Natural killer cell (primary cell): Measurements from ENCODE around the gene SLC35E3. TPM values are rescaled to one million over a fixed set of nuclear protein-coding genes. Genes with fewer than 3 reads are reported as not detected.
"Not testable (repeated sequence)": the region's sequence is repeated elsewhere in the genome, so short reads cannot be mapped to it uniquely, and the experiment has no call there.

Source experiments
- ATAC-seq, 3 donors: fragments of 150-1000 bp in 2 of 3; fragments of 200-7000 bp in 1 of 3; cut with Tn5 transposase; 1 replicate in 1 of 3; 2 replicates in 2 of 3; pipeline ENCODE4 v1.10.0; 2021; ENCODE audit warnings: mild to moderate bottlenecking in 2 of 3, moderate library complexity in 2 of 3
- DNase-seq, 2 donors: peaks; one replicate each; pipeline versions ENCODE4 v3.0.0 to v3.0.0-alpha.2; 2013 to 2021; ENCODE audit warnings: mixed read lengths in 1 of 2
- H3K27ac ChIP-seq: one replicate; pipeline ENCODE4 v1.5.1; 2013; ENCODE audit warnings: mild to moderate bottlenecking, low read length
- H3K27me3 ChIP-seq: one replicate; pipeline ENCODE4 v1.6.1; 2013; ENCODE audit warnings: low read length; ENCODE audit not compliant: control insufficient read depth, insufficient read depth
- H3K36me3 ChIP-seq: one replicate; pipeline ENCODE4 v1.6.1; 2013; ENCODE audit warnings: low read length; ENCODE audit not compliant: control insufficient read depth, insufficient read depth
- H3K4me1 ChIP-seq: one replicate; pipeline ENCODE4 v1.6.1; 2013; ENCODE audit warnings: low read length; ENCODE audit not compliant: control insufficient read depth, insufficient read depth
- H3K4me3 ChIP-seq: one replicate; pipeline ENCODE4 v1.5.1; 2013; ENCODE audit warnings: low read length
- H3K9me3 ChIP-seq: one replicate; pipeline ENCODE4 v1.6.1; 2013; ENCODE audit warnings: low read length; ENCODE audit not compliant: control insufficient read depth, insufficient read depth
- H3K27ac Mint-ChIP-seq, 2 donors: one replicate each; pipeline ENCODE4 v1.8.0; 2022; ENCODE audit warnings: mild to moderate bottlenecking in 2 of 2, mixed read lengths in 2 of 2, moderate library complexity in 1 of 2
- H3K27me3 Mint-ChIP-seq, 2 donors: one replicate each; pipeline ENCODE4 v1.8.0; 2022; ENCODE audit warnings: low read depth in 2 of 2, mixed read lengths in 2 of 2
- H3K36me3 Mint-ChIP-seq: one replicate; pipeline ENCODE4 v1.8.0; 2022; ENCODE audit warnings: mixed read lengths
- H3K4me1 Mint-ChIP-seq, 2 donors: one replicate each; pipeline ENCODE4 v1.8.0; 2022; ENCODE audit warnings: mixed read lengths in 2 of 2
- H3K4me3 Mint-ChIP-seq: one replicate; pipeline ENCODE4 v1.8.0; 2022; ENCODE audit warnings: mild to moderate bottlenecking, moderate library complexity, mixed read lengths
- H3K9me3 Mint-ChIP-seq, 2 donors: one replicate each; pipeline ENCODE4 v1.8.0; 2022; ENCODE audit warnings: mixed read lengths in 2 of 2
- WGBS: methylation state at CpG from one replicate; pipeline ENCODE4 v1.1.7; 2013; ENCODE audit warnings: missing lambda C conversion rate; ENCODE audit not compliant: insufficient coverage; 5-methylcytosine and 5-hydroxymethylcytosine counted together
- intact Hi-C: fragments of 100-400 bp; cut with micrococcal nuclease; formaldehyde crosslinking; loops from one replicate; pipeline ENCODE4 v1.14.2; 2022
- total RNA-seq, 4 donors: library from RNA; stranded (reverse); fragments of 120-200 nt in 1 of 4; gene quantifications; one replicate each; pipeline versions ENCODE4 v1.2.3 to v1.2.4, GENCODE V29; 2013 to 2022
- TF ChIP-seq, protein P1 (sequence below): fragments of 200-600 bp; IDR thresholded peaks from one replicate; pipeline ENCODE4 v1.8.0; 2022; ENCODE audit warnings: antibody characterized with exemption

Gene SLC35E3
- total RNA-seq, 3 donors from 2014 or later (not counting 1 experiment from before 2014, with no cell fraction given), result 8.3 to 15.3 (median 10.2) TPM

DNA sequence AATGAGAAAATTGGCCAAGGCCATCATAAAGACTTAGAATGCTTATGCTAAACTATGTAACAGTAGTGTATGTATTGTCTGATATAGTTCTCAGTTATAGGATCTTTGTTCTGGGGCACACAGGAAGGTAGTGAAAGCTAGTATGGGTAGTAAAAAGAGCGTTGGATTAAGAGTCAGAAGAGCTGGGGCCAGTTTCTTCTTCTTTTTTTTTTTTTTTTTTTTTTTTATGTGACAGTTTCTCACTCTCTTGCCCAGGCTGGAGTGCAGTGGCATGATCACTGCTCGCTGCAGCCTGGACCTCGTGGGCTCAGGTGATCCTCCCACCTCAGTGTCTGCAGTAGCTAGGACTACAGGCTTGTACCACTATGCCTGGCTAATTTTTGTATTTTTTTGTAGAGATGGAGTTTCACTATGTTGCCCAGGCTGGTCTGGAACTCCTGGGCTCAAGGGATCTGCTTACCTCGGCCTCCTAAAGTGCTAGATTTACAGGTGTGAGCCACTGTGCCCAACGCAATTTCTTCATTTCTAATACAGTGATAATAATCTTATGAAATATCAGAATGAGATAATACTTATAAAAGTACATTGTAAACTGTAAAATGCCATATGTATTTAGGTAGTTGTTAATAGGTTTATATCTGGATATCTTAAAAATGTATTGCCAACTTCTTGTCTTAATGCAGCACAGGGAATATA is 69.4 kb downstream of the SLC35E3 start:
- Mint-ChIP-seq H3K36me3 (no peaks in the 10 kb centered on the region), H3K27me3 (no peaks in the 10 kb centered on the region), H3K27ac (peak overlapping the region; percentile 8 to 61), H3K4me1 (peaks cover 17 to 35% of the 10 kb centered on the region in 2 donors), H3K9me3 (no peaks in the 10 kb centered on the region), H3K4me3 (no peak overlapping the region)
- peaks cover 69% of the 10 kb centered on the region for H3K36me3 ChIP-seq
- H3K27ac ChIP-seq, result no peak overlapping the region
- H3K27me3 ChIP-seq, result no peaks in the 10 kb centered on the region
- H3K4me3 ChIP-seq, result no peak overlapping the region
- H3K9me3 ChIP-seq, result no peaks in the 10 kb centered on the region
- WGBS, result 93% methylated on average over 3 of the region's 5 CpGs
- TF ChIP-seq, protein P1, sequence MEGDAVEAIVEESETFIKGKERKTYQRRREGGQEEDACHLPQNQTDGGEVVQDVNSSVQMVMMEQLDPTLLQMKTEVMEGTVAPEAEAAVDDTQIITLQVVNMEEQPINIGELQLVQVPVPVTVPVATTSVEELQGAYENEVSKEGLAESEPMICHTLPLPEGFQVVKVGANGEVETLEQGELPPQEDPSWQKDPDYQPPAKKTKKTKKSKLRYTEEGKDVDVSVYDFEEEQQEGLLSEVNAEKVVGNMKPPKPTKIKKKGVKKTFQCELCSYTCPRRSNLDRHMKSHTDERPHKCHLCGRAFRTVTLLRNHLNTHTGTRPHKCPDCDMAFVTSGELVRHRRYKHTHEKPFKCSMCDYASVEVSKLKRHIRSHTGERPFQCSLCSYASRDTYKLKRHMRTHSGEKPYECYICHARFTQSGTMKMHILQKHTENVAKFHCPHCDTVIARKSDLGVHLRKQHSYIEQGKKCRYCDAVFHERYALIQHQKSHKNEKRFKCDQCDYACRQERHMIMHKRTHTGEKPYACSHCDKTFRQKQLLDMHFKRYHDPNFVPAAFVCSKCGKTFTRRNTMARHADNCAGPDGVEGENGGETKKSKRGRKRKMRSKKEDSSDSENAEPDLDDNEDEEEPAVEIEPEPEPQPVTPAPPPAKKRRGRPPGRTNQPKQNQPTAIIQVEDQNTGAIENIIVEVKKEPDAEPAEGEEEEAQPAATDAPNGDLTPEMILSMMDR, result no peak
- peaks cover 8% of the 10 kb centered on the region for H3K4me1 ChIP-seq
- intact Hi-C loops, result no loop called here
- no peak for DNase-seq
- ATAC-seq, result no peak

DNA sequence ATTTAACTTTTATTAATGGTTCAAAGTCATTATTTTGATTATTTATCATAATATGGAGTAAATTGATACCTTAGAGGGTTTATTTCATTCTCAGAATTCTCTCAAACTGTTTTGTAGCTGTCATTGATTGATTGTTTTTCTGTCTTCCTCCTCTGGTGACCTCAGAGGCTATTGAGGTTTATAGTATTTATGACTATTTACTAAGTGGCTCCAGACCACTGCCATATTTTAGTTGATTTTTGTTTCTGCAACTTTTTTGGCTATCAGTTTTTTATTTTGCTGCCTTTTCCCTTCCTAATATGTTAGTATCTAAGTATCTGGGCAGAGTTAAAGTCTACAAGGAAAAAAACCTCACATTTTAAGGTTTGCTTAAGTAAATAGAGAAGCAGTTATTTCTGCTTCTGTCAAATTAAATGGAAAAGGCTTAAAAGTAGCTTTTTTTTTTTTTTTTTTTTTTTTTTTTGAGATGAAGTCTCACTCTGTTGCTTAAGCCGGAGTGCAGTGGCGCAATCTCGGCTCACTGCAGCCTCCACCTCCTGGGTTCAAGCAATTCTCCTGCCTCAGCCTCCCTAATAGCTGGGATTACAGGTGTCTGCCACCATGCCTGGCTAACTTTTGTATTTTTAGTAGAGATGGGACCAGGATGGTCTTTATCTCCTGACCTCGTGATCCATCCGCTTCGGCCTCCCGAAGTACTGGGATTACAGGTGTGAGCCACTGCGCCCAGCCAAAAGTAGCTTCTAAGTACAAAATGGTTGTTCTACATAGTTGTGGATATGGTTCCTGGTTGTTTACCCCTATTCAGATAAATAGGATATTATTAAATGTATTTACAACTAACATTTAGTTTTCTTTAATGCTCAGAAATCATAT is 70.2 kb downstream of the SLC35E3 start:
- no peaks in the 10 kb centered on the region for H3K36me3 Mint-ChIP-seq
- Histone ChIP-seq H3K9me3 (no peaks in the 10 kb centered on the region), H3K36me3 (peaks cover 75% of the 10 kb centered on the region), H3K27me3 (no peaks in the 10 kb centered on the region), H3K27ac (no peak overlapping the region), H3K4me3 (no peak overlapping the region), H3K4me1 (peaks cover 8% of the 10 kb centered on the region)
- peak overlapping the region in 1 of 2 donors; percentile 61 for H3K27ac Mint-ChIP-seq
- H3K4me1 Mint-ChIP-seq, result peaks cover 17 to 30% of the 10 kb centered on the region in 2 donors
- ATAC-seq (no peak), DNase-seq (no peak)
- WGBS, result 98% methylated on average over 7 of the region's 8 CpGs
- intact Hi-C loops, result no loop called here
- no peak overlapping the region for H3K4me3 Mint-ChIP-seq
- TF ChIP-seq, protein P1, result no peak
- H3K27me3 Mint-ChIP-seq, result no peaks in the 10 kb centered on the region
- H3K9me3 Mint-ChIP-seq, result no peaks in the 10 kb centered on the region

DNA sequence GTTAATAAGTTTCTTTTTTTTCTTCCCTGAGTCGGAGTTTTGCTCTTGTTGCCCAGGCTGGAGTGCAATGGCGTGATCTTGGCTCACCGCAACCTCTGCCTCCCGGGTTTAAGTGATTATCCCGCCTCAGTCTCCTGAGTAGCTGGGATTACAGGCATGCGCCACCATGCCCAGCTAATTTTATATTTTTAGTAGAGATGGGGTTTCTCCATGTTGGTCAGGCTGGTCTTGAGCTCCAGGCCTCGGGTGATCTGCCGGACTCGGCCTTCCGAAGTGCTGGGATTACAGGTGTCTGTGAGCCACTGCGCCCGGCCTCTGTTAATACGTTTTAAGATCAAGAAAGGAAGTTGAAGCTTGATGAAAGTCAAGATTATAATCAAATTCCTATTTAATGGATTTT is 73.5 kb downstream of the SLC35E3 start:
- H3K4me1 Mint-ChIP-seq, result peaks cover 11 to 25% of the 10 kb centered on the region in 2 donors
- H3K27ac Mint-ChIP-seq, H3K4me1 ChIP-seq, intact Hi-C loops, H3K4me3 Mint-ChIP-seq, H3K27me3 ChIP-seq, H3K27ac ChIP-seq, DNase-seq, H3K36me3 Mint-ChIP-seq, H3K4me3 ChIP-seq, H3K9me3 ChIP-seq, ATAC-seq, H3K27me3 Mint-ChIP-seq, H3K9me3 Mint-ChIP-seq: not testable (repeated sequence)
- H3K36me3 ChIP-seq, result peaks cover 79% of the 10 kb centered on the region
- WGBS, result 97% methylated on average over 13 of the region's 13 CpGs
